Mucosa of stomach (tissue), 1 donor: ENCODE data around the gene LDLR.
"Not testable (repeated sequence)": the region's sequence is repeated elsewhere in the genome, so short reads cannot be mapped to it uniquely, and the experiment has no call there.

ENCODE experiments used
- H3K27me3 ChIP-seq: one replicate; pipeline ENCODE4 v1.7.0; 2013; ENCODE audit warnings: mild to moderate bottlenecking, low read length; ENCODE audit not compliant: control insufficient read depth, insufficient read depth
- H3K36me3 ChIP-seq: one replicate; pipeline ENCODE4 v1.7.0; 2013; ENCODE audit warnings: low read length; ENCODE audit not compliant: control insufficient read depth, insufficient read depth
- H3K4me1 ChIP-seq: one replicate; pipeline ENCODE4 v1.7.0; 2013; ENCODE audit warnings: mild to moderate bottlenecking, low read length; ENCODE audit not compliant: control insufficient read depth, insufficient read depth
- H3K4me3 ChIP-seq: one replicate; pipeline ENCODE4 v1.7.0; 2013; ENCODE audit warnings: low read length
- H3K9ac ChIP-seq: one replicate; pipeline ENCODE4 v1.7.0; 2013; ENCODE audit warnings: mild to moderate bottlenecking, low read length, moderate library complexity
- H3K9me3 ChIP-seq: one replicate; pipeline ENCODE4 v1.7.0; 2013; ENCODE audit warnings: mild to moderate bottlenecking, low read length, moderate library complexity; ENCODE audit not compliant: control insufficient read depth
- donor health status: Pancreatic carcinoma.

LDLR gene

DNA sequence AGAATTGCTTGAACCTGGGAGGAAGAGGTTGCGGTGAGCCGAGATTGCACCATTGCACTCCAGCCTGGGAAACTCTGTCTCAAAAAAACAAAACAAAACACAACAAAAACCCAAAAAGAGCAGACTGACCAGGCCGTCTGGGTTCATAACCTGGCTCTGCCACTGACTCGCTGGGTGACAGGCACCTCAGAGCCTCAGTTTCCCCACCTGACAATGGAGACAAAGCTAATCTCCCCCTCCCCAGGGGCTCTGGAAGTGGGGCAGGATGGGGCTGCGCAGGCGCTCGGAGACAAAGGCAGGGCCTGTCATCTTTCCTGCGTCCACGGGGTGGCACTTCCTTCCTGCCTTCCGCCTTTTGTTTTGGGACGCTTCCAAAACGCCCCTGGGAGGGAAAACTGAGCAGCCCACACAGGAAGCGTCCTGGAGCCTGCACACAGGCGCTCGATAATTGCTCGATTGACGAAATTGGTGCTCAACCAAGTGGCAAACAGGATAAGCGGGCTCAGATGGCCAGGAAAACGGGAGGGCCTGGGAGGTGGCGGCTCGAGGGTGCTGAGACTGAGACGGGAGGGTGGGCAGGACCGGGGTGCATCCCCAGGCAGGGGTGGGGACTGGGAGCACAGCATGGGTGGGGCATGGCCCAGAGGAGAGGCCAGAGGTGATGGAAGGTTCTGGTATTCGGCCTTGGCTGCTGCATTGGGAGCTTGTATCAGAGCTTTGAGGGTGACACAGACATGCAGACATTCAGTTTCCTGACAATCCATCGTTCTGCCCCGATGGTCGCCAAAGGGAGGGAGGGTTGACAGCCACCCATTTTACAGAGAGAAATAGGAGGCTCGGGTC, 48.5 kb downstream of the LDLR start:
- H3K4me3 ChIP-seq = no peak overlapping the region
- peak overlapping the region; percentile 29 for H3K9ac ChIP-seq
- no peaks in the 10 kb centered on the region for H3K36me3 ChIP-seq
- H3K27me3 ChIP-seq = no peaks in the 10 kb centered on the region
- H3K4me1 ChIP-seq = peaks cover 40% of the 10 kb centered on the region
- no peaks in the 10 kb centered on the region for H3K9me3 ChIP-seq

DNA sequence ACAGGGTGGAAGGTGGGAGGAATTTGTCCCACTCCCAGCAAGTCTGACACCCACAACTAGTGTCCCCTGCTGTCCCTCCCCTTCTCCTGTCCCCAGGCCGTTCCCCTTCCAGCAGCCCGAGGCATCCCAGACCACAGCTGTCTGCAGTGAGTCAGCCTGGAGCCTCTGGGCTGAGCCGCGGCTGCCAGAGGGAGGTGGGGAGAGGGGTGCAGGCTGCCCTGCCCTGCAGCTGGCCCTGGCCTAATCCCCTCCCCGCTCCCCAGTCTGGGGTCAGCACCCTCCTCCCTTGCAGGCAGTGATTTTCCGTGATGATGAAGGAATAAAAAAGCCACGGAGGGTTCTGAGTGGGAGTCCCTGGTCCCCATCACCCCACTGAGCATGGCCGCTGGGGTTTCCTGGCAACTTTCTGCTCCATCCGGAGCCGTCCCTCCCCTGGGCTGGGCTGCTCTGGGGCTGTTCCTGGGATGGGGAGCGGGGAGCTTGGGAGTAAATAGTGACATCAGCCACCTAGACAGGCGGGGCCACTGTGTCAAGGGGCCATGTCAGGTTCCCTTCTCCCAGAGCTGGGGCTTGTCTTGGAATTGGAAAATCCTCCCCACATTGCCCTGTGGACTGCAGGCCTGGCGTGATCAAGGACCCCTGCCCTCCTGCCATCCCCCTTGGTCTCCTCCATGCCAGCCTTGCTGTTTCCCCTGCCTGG, 49.5 kb downstream of the LDLR start:
- Histone ChIP-seq H3K9ac (peak overlapping the region; percentile 30), H3K4me3 (no peak overlapping the region), H3K36me3 (no peaks in the 10 kb centered on the region), H3K9me3 (no peaks in the 10 kb centered on the region), H3K27me3 (no peaks in the 10 kb centered on the region), H3K4me1 (peaks cover 49% of the 10 kb centered on the region)

GRCh38 chr19:11140023-11140538, 50.8 kb downstream of the LDLR start:
- not testable (repeated sequence) for H3K9me3 ChIP-seq, H3K4me3 ChIP-seq, H3K36me3 ChIP-seq, H3K9ac ChIP-seq, H3K27me3 ChIP-seq
- peaks cover 49% of the 10 kb centered on the region for H3K4me1 ChIP-seq

GRCh38 chr19:11140896-11141295, 51.6 kb downstream of the LDLR start:
- peaks cover 49% of the 10 kb centered on the region for H3K4me1 ChIP-seq
- no peak overlapping the region for H3K9ac ChIP-seq
- H3K9me3 ChIP-seq = no peaks in the 10 kb centered on the region
- no peak overlapping the region for H3K4me3 ChIP-seq
- H3K27me3 ChIP-seq = no peaks in the 10 kb centered on the region
- H3K36me3 ChIP-seq = no peaks in the 10 kb centered on the region

- H3K9me3 ChIP-seq = no peaks in the 10 kb centered on the region
- no peaks in the 10 kb centered on the region for H3K36me3 ChIP-seq
- H3K9ac ChIP-seq = peak overlapping the region; percentile 59
- H3K4me3 ChIP-seq = no peak overlapping the region
- peaks cover 49% of the 10 kb centered on the region for H3K4me1 ChIP-seq
- no peaks in the 10 kb centered on the region for H3K27me3 ChIP-seq
Measured at GRCh38 chr19:11141937-11142527, 52.8 kb downstream of the LDLR start.

GRCh38 chr19:11142528-11143171, 53.4 kb downstream of the LDLR start:
- no peaks in the 10 kb centered on the region for H3K27me3 ChIP-seq
- no peaks in the 10 kb centered on the region for H3K9me3 ChIP-seq
- H3K4me1 ChIP-seq = peaks cover 46% of the 10 kb centered on the region
- peak overlapping the region; percentile 59 for H3K9ac ChIP-seq
- no peaks in the 10 kb centered on the region for H3K36me3 ChIP-seq
- peak overlapping the region; percentile 3 for H3K4me3 ChIP-seq

DNA sequence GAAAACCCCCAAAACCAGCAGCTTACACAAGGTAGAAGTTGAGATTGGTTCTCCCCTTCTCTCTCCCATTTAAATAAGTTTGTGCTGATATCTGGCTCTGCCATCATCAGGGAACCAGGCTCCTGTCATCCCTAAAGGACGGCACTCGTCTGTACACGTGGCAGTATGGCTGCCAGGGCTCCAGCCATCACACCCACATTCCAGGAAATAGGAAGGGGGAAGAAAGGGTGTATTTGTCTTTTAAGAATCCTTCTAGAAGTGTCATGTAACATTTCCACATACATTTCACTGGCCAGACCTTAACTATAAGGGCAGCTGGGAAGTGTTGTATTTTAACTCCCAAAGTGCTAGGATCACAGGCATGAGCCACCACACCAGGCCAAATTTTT, 56.3 kb downstream of the LDLR start:
- Histone ChIP-seq H3K9ac (no peak overlapping the region), H3K27me3 (no peaks in the 10 kb centered on the region), H3K4me3 (no peak overlapping the region), H3K9me3 (no peaks in the 10 kb centered on the region), H3K36me3 (no peaks in the 10 kb centered on the region), H3K4me1 (peaks cover 27% of the 10 kb centered on the region)

GRCh38 chr19:11148001-11148400, 58.7 kb downstream of the LDLR start:
- no peaks in the 10 kb centered on the region for H3K9me3 ChIP-seq
- H3K27me3 ChIP-seq = no peaks in the 10 kb centered on the region
- H3K4me1 ChIP-seq = peaks cover 15% of the 10 kb centered on the region
- no peaks in the 10 kb centered on the region for H3K36me3 ChIP-seq
- H3K9ac ChIP-seq = no peak overlapping the region
- H3K4me3 ChIP-seq = no peak overlapping the region

GRCh38 chr19:11151181-11151580, 61.9 kb downstream of the LDLR start:
- H3K9ac ChIP-seq = no peak overlapping the region

DNA sequence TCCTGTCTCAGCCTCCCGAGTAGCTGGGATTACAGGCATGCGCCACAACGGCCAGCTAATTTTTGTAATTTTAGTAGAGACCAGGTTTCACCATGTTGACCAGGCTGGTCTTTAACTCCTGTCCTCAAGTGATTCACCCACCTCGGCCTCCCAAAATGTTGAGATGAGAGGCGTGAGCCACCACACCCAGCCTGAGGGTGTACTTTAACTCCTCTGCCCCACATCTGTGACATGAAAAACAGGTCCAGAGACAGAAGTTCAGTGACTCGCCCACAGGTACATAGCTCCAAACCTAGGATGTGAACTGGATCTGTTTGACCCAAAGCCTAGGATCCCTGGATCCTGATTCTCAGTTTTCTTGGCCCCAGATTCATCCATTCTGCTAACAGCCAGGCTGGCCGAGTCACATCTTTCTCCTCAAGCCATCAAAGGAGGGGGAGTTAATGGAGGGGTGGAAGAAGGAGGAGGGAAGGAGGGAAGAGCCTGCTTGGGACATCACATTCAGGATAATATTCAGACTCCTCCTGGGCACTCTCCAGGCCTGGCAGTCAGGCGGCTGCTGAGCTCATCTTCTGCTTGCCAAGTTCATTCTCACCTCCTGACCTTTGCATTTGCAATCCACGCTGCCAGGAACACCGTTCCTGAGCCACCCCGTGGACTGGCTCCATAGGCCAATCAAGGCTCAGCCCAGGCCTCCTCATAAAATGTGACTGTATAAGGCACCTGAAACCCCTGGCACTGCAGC, 63.2 kb downstream of the LDLR start:
- Histone ChIP-seq H3K4me3 (no peak overlapping the region), H3K36me3 (no peaks in the 10 kb centered on the region), H3K4me1 (peaks cover 17% of the 10 kb centered on the region), H3K27me3 (no peaks in the 10 kb centered on the region), H3K9me3 (no peaks in the 10 kb centered on the region), H3K9ac (no peak overlapping the region)

More at GRCh38 chr19:11151181-11151580, 61.9 kb downstream of the LDLR start:
- no peak overlapping the region for H3K4me3 ChIP-seq
- no peaks in the 10 kb centered on the region for H3K36me3 ChIP-seq
- no peaks in the 10 kb centered on the region for H3K9me3 ChIP-seq
- H3K4me1 ChIP-seq = peaks cover 15% of the 10 kb centered on the region
- no peaks in the 10 kb centered on the region for H3K27me3 ChIP-seq

- Histone ChIP-seq H3K36me3 (no peaks in the 10 kb centered on the region), H3K4me3 (no peak overlapping the region), H3K9ac (no peak overlapping the region), H3K4me1 (peaks cover 17% of the 10 kb centered on the region), H3K27me3 (no peaks in the 10 kb centered on the region), H3K9me3 (no peaks in the 10 kb centered on the region)
Measured at GRCh38 chr19:11154683-11155047, 65.4 kb downstream of the LDLR start.
